Erythroblast (primary cell): ENCODE measurements around the gene FRG2.
"Not testable (repeated sequence)": the region's sequence is repeated elsewhere in the genome, so short reads cannot be mapped to it uniquely, and the experiment has no call there.

ENCODE experiments used
- GATA1 ChIP-seq: IDR thresholded peaks from 2 replicates; pipeline ENCODE4 v1.6.1; 2011; ENCODE audit warnings: low read depth, mild to moderate bottlenecking, control low read depth, low read length, moderate library complexity
- POLR2A ChIP-seq: IDR thresholded peaks from 2 replicates; pipeline ENCODE4 v1.6.1; 2011; ENCODE audit warnings: mild to moderate bottlenecking, low read length

- TF ChIP-seq POLR2A, GATA1: not testable (repeated sequence)
Observed at GRCh38 chr4:189989941-189990340, 37.1 kb downstream of the FRG2 start.
